ENCODE data around the gene CYP2C19. TPM values are rescaled to one million over a fixed set of nuclear protein-coding genes. Genes with fewer than 3 reads are reported as not detected.
"Not testable (repeated sequence)": the region's sequence is repeated elsewhere in the genome, so short reads cannot be mapped to it uniquely, and the experiment has no call there.

Gene CYP2C19
- 2.1 TPM for total RNA-seq

- no peak for DNase-seq
Observed at GRCh38 chr10:94762393-94762792, at the start of gene CYP2C19. TSS of gene CYP2C19 (plus strand) at chr10:94762681. CDS start at chr10:94762706, 25 bp downstream.

GRCh38 chr10:94725871-94726270 is 36.6 kb upstream of the CYP2C19 start:
- DNase-seq, result no peak

- no peak for DNase-seq
Observed at GRCh38 chr10:94735197-94735596, 27.3 kb upstream of the CYP2C19 start.

- DNase-seq, result no peak
Observed at GRCh38 chr10:94738588-94738987, 23.9 kb upstream of the CYP2C19 start.

GRCh38 chr10:94747137-94747536 is 15.3 kb upstream of the CYP2C19 start:
- no peak for DNase-seq

- DNase-seq, result no peak
Observed at GRCh38 chr10:94747838-94748237, 14.6 kb upstream of the CYP2C19 start.

- DNase-seq, result no peak
Observed at GRCh38 chr10:94757916-94758315, 4.6 kb upstream of the CYP2C19 start.

DNA sequence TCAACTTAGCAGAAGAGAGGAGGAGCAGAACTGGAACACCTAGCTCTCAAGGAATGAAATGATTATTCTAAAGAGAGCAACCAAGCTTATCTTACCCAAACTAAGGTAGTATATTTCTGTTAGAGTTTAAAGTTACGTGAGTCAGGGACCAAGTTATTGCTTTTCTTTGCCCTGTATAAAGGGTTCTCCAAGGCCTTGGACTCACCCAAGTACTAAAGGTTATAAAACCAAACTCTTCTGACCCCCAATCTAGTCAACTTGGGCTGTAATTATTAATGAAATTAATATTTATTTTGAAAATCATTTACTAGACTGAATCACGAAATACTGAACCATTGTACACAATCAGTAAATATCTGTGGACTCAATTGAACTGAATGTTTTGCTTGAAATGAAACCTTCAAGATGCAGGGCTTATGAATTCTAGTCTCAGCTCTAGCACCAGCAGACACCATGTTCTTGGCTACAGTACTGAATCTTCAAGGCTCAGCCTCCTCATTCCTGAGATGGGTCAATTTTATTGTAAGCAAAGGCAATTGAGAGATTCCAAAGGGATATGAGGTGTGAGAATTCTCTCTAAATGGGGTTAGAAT is 1.8 kb upstream of the CYP2C19 start:
- no peak for DNase-seq

- not testable (repeated sequence) for DNase-seq
Observed at GRCh38 chr10:94775425-94775824, 12.9 kb downstream of the CYP2C19 start.

DNA sequence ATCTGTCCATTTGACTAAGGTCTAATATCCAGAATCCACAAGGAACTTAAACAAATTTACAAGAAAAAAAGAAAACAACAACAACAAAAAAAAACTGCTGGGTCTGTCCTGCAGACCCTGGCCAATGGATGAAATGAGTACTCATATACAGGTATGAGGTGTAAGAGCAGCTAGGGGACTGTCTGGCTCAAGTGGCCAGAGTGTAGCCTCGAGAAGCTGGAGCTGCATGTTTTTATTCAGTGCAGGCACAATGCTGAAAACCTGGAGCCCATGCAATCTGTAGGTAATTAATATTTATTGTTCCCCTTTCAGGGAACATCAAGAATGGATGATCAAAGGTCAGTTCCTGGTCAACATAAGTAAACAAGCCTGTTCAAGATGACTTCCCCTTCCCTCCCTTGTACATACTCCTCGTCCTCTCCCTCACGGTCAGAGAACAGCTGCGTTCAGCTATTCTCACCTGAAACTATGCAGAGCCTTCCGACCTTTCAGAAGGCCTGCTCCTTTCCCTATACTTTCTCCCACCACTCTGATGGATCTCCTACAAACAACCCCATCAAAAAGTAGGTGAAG is 15.5 kb downstream of the CYP2C19 start:
- DNase-seq, result no peak

DNA sequence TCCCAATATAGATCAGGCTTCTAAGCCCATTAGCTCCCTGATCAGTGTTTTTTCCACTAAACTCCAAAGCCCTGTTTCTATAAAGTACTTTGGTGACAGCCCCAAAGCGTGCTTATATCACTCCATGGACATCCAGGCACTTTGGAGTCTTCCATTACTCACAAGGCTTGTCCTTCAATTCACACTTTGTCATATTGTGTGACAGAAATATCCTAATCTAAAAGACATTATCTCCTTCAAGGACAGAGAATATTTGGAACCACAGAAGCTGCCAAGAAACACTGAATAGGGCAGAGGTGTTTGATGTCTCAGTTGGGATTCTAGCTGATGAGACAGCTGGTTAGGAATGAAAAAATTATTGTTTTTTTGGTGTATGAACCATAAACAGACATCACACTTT is 18.4 kb downstream of the CYP2C19 start:
- no peak for DNase-seq

GRCh38 chr10:94784256-94784655 is 21.8 kb downstream of the CYP2C19 start:
- DNase-seq, result no peak

DNA sequence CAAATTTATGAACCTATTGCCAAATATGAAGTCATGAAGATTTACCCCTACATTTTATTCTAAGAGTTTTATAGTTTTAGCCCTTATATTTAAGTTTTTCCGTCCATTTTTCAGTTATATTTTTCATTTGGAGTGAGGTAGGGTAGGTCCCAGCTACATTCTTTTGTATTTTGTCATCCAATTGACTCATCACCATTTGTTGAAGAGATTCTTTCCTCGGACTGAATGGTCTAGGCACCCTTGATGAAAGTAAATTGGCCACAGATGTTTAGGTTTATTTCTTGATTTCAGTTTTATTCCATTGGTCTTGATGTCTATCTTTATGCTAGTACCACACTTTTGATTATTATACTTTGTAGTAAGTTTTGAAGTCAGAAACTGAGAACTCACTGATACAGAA is 22.7 kb downstream of the CYP2C19 start:
- no peak for DNase-seq

DNA sequence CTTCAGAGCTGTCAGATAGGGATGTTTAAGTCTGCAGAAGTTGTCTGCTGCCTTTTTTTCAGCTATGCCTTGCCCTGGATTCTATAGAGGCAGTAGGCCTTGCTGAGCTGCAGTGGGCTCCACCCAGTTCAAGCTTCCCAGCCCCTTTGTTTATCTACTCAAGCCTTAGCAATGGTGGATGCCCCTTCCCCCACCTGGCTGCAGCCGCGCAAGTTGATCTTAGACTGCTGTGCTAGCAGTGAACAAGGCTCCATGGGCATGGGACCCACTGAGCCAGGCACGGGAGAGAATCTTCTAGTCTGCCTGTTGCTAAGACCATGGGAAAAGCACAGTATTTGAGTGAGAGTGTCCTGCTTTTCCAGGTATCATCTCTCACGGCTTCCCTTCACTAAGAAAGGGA is 38.1 kb downstream of the CYP2C19 start:
- not testable (repeated sequence) for DNase-seq

DNA sequence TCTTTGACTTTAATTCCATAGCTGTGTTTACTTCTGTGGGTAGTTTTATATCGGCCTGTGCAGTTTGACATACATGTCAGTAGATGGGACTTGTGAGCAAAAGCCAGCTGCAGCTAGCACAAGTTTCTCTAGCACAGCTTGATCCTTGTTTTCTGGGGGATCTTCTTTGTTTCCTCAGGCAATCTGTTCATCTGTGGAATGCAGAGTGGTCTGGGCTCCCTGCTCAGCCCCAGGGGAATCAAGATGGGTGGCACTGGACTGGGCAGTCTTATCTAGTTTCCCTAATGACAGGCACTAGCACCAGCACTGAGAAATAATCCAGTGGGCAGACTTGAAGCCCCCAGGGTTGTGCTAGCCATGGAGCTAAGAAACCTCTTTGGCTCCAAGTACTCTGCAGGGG is 40.8 kb downstream of the CYP2C19 start:
- DNase-seq, result no peak

- DNase-seq, result not testable (repeated sequence)
Observed at GRCh38 chr10:94830025-94830424, 67.5 kb downstream of the CYP2C19 start.

DNA sequence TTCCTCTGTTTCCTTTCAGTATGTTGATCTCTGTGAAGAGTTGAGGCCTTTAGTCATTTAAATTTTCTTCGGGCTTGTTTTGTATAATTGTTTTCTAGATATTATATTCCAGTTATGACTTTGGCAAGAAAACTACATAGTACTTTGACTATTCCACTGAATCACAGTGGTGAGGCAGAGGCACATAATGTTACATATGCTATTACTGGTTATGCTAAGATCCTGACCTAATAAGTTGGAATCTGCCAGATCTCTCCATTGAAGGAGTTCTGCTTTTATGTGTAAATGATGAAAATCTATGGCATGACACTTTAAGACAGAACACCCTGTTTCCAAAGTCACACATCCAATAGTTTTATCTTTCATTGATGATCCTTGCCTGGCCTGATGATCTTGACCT is 83.7 kb downstream of the CYP2C19 start:
- no peak for DNase-seq

DNA sequence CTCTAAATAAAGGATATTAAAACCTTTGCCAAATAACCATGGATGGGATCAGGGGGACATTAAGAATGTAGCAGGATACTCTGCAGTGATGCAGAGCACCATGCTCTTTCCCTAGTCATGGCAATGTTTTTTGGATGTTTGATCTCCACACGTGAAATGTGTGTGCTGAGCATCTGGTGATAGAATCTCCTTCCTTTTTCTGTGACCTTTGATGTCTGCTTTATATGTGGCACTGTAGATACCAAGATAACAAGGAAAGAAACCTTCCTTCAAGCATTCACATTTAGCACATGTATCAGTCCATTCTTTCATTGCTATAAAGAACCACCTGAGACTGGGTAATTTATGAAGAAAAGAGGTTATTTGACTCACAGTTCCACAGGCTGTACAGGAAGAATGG is 88.3 kb downstream of the CYP2C19 start:
- no peak for DNase-seq

DNA sequence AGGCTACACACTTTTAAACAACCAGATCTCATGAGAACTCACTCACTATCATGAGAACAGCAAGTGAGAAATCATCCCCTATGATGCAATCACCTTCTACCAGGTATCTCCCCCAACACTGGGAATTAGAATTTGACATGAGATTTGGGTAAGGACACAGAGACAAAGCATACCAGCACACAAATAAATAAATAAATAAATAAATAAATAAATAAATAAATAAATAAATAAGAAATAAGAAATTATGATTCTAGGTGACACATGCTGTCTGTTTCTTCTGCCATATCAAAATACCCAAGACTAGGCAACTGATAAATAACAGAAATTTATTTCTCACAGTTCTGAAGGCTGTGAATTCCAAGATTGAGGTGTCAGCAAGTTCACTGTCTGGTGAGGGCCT is 88.8 kb downstream of the CYP2C19 start:
- no peak for DNase-seq

GRCh38 chr10:94852438-94852837 is 90.0 kb downstream of the CYP2C19 start:
- no peak for DNase-seq

- DNase-seq, result no peak
Observed at GRCh38 chr10:94853065-94853464, 90.6 kb downstream of the CYP2C19 start.

- DNase-seq, result no peak
Observed at GRCh38 chr10:94858005-94858404, 95.5 kb downstream of the CYP2C19 start.

DNA sequence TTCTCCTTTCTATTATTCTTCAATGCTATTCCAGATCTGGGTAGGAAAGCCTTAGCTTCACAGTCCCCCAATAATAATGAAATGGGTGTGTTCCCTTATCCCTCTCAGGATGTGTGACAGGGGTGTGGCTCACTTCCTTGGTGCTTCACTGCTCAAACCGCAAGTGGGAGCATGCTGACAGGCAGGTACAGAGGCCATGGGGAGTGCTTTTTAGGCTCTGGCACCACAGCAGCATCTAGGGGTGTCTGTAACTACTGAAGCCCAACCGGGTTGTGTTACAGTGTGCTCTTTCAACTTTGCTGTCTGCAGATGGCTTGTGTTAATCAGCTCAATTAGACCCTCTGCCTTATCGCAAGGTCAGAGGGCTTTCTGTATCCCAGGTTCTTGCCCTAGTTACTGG is 96.6 kb downstream of the CYP2C19 start:
- DNase-seq, result no peak

GRCh38 chr10:94878649-94879048 is 116.2 kb downstream of the CYP2C19 start:
- DNase-seq, result no peak

GRCh38 chr10:94879214-94879613 is 116.7 kb downstream of the CYP2C19 start:
- no peak for DNase-seq
